Suprapubic skin (tissue), 4 donors: ENCODE results near the gene MYO6. TPM values are rescaled to one million over a fixed set of nuclear protein-coding genes. Genes with fewer than 3 reads are reported as not detected.

Experiments
- DNase-seq, 2 donors: peaks; one replicate each; pipeline ENCODE4 v3.0.0-alpha.2; 2019; ENCODE audit warnings: low spot score in 2 of 2
- H3K27ac ChIP-seq: fragments of 200-600 bp; sonication (generic); one replicate; pipeline ENCODE4 v1.5.1; 2019
- H3K27me3 ChIP-seq: fragments of 200-600 bp; sonication (generic); one replicate; pipeline ENCODE4 v1.5.1; 2019
- H3K36me3 ChIP-seq: fragments of 200-600 bp; sonication (generic); one replicate; pipeline ENCODE4 v1.5.1; 2019
- H3K4me1 ChIP-seq: fragments of 200-600 bp; sonication (generic); one replicate; pipeline ENCODE4 v1.5.1; 2019
- H3K4me3 ChIP-seq: fragments of 200-600 bp; sonication (generic); one replicate; pipeline ENCODE4 v1.5.1; 2019; ENCODE audit warnings: mild to moderate bottlenecking
- H3K9me3 ChIP-seq: fragments of 200-600 bp; sonication (generic); one replicate; pipeline ENCODE4 v1.5.1; 2019
- CTCF ChIP-seq, 2 donors: fragments of 200-600 bp in 1 of 2; fragments of 450-650 bp in 1 of 2; sonication (generic) in 1 of 2; IDR thresholded peaks; one replicate each; pipeline ENCODE4 v1.5.1; 2016 to 2019; ENCODE audit warnings: antibody characterized with exemption in 2 of 2, mild to moderate bottlenecking in 1 of 2, moderate library complexity in 1 of 2
- EP300 ChIP-seq: sonication (generic); formaldehyde crosslinking; IDR thresholded peaks from one replicate; pipeline ENCODE4 v1.6.1; 2017; ENCODE audit warnings: antibody characterized with exemption
- POLR2A ChIP-seq, 2 donors: fragments of 450-650 bp; IDR thresholded peaks; one replicate each; pipeline ENCODE4 v1.6.1; 2017; ENCODE audit warnings: antibody characterized with exemption in 2 of 2, mild to moderate bottlenecking in 2 of 2, moderate library complexity in 2 of 2
- POLR2AphosphoS5 ChIP-seq, 3 donors: sonication (generic); formaldehyde crosslinking; IDR thresholded peaks; one replicate each; pipeline ENCODE4 v1.6.1; 2017; ENCODE audit warnings: antibody characterized with exemption in 3 of 3
- WGBS: methylation state at CpG from one replicate; pipeline ENCODE4 v1.1.5; 2018; 5-methylcytosine and 5-hydroxymethylcytosine counted together
- total RNA-seq, 4 donors: library from RNA; depleted of rRNA; stranded (reverse); fragments of >200 nt; gene quantifications; one replicate each; pipeline ENCODE4 v1.1.0, GENCODE V29; 2016

Gene MYO6
- total RNA-seq, 4 donors from 2014 or later = 27.8 to 42.6 (median 30.6) TPM

- Histone ChIP-seq H3K9me3 (no peaks in the 10 kb centered on the region), H3K36me3 (peaks cover 18% of the 10 kb centered on the region), H3K4me3 (no peak overlapping the region), H3K4me1 (no peaks in the 10 kb centered on the region), H3K27ac (no peak overlapping the region), H3K27me3 (no peaks in the 10 kb centered on the region)
- no peak for TF ChIP-seq EP300
- no peak for TF ChIP-seq CTCF (IDR thresholded peaks at IDR 0.05)
- TF ChIP-seq POLR2AphosphoS5 (IDR thresholded peaks at IDR 0.05) = no peak
- TF ChIP-seq POLR2A (IDR thresholded peaks at IDR 0.05) = no peak
- no peak for DNase-seq
- 88% methylated on average over 4 of the region's 4 CpGs for WGBS
Observed at GRCh38 chr6:75842191-75842590, 93.2 kb downstream of the MYO6 start.

GRCh38 chr6:75842732-75843131, 93.7 kb downstream of the MYO6 start:
- no peaks in the 10 kb centered on the region for H3K27me3 ChIP-seq
- TF ChIP-seq CTCF (IDR thresholded peaks at IDR 0.05) (no peak), EP300 (no peak), POLR2AphosphoS5 (IDR thresholded peaks at IDR 0.05) (no peak), POLR2A (IDR thresholded peaks at IDR 0.05) (no peak)
- no peaks in the 10 kb centered on the region for H3K9me3 ChIP-seq
- no peaks in the 10 kb centered on the region for H3K4me1 ChIP-seq
- H3K36me3 ChIP-seq = peaks cover 18% of the 10 kb centered on the region
- H3K27ac ChIP-seq = no peak overlapping the region
- no peak for DNase-seq
- 71% methylated on average over 2 of the region's 2 CpGs for WGBS
- H3K4me3 ChIP-seq = no peak overlapping the region

DNA sequence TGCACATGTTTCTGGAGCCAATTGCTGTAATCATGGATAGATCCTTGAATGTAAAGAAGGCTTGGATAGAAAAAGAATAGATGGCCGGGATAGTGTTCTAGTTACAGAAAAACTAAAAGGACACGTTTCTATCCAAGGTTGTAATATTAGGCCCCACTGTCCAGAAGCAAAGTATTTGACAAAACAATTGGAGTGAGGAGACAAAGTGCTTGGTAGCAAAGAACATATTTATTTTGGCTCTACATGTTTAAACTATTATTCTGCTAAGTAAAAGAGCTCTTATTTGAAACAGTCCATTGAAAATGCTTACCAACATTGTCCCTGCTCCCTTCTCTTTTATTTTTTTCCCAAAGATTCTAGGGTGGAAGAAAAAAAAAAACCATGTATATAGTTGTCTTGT, 94.4 kb downstream of the MYO6 start:
- no peak for DNase-seq
- Histone ChIP-seq H3K4me3 (no peak overlapping the region), H3K9me3 (no peaks in the 10 kb centered on the region), H3K27ac (no peak overlapping the region), H3K36me3 (peaks cover 18% of the 10 kb centered on the region), H3K4me1 (no peaks in the 10 kb centered on the region), H3K27me3 (no peaks in the 10 kb centered on the region)
- WGBS = 69% methylated on average over 2 of the region's 2 CpGs
- TF ChIP-seq POLR2A (IDR thresholded peaks at IDR 0.05) (no peak), POLR2AphosphoS5 (IDR thresholded peaks at IDR 0.05) (no peak), EP300 (no peak), CTCF (IDR thresholded peaks at IDR 0.05) (no peak)

- Histone ChIP-seq H3K9me3 (no peaks in the 10 kb centered on the region), H3K4me1 (peaks cover 6% of the 10 kb centered on the region), H3K27me3 (no peaks in the 10 kb centered on the region), H3K36me3 (no peaks in the 10 kb centered on the region), H3K4me3 (no peak overlapping the region), H3K27ac (no peak overlapping the region)
- DNase-seq = no peak
- TF ChIP-seq POLR2A (IDR thresholded peaks at IDR 0.05) (no peak), EP300 (no peak), POLR2AphosphoS5 (IDR thresholded peaks at IDR 0.05) (no peak), CTCF (IDR thresholded peaks at IDR 0.05) (no peak)
- 83% methylated on average over 4 of the region's 4 CpGs for WGBS
Observed at GRCh38 chr6:75848274-75848673, 99.2 kb downstream of the MYO6 start.

DNA sequence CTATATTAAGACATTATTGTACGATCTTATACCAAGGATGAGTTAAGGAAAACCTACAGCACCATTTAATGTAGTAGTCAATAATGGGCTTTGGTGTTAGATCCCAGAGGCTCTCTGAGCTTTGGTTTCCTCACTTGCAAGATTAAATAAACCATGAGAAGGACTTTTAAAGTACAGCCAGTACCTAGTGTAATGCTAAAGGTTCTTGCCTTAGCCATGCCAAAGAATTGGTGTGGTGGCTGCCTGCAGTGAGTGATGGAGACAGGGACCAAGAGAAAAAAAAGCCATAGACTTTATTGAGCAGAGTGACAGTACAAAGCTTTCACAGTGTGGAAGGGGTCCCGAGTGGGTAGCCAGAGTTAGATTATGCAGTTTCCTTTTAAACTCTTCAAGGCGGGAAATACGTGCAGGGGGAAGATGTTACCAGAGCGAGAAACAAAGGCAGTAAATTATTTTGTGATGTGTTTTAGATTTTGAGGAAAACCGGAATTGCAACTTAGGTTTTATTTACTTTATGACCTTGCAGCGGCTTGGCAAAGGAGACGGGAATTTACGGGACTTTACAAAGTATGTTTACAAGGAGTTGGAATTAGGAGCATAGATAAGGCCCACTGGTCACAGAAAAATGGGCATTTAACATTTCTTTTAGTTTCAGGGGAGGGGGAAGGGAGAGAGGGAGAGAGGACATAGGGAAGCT, 100.4 kb downstream of the MYO6 start:
- DNase-seq = no peak
- no peak overlapping the region for H3K4me3 ChIP-seq
- H3K27ac ChIP-seq = no peak overlapping the region
- no peaks in the 10 kb centered on the region for H3K9me3 ChIP-seq
- 51% methylated on average over 9 of the region's 9 CpGs for WGBS
- no peaks in the 10 kb centered on the region for H3K36me3 ChIP-seq
- no peaks in the 10 kb centered on the region for H3K27me3 ChIP-seq
- TF ChIP-seq POLR2A (IDR thresholded peaks at IDR 0.05) = no peak
- TF ChIP-seq POLR2AphosphoS5 (IDR thresholded peaks at IDR 0.05) = no peak
- no peak for TF ChIP-seq EP300
- TF ChIP-seq CTCF (IDR thresholded peaks at IDR 0.05) = no peak
- peaks cover 6% of the 10 kb centered on the region for H3K4me1 ChIP-seq
